Activated T-helper 1 cell treated with Interleukin-2 at 50 U/mL for 16 hours (primary cell): ENCODE results near the gene NANP.
A peak's percentile ranks its signal among the peaks of the same experiment; 100 is the strongest.
"Not testable (repeated sequence)": the region's sequence is repeated elsewhere in the genome, so short reads cannot be mapped to it uniquely, and the experiment has no call there.

Experiments used
- DNase-seq: peaks from one replicate; pipeline ENCODE4 v3.0.0-alpha.2; 2020; ENCODE audit warnings: low read depth

Gene NANP

GRCh38 chr20:25606094-25606695, 17.6 kb downstream of the NANP start:
- no peak for DNase-seq

GRCh38 chr20:25605148-25605547, 18.7 kb downstream of the NANP start:
- no peak for DNase-seq

DNA sequence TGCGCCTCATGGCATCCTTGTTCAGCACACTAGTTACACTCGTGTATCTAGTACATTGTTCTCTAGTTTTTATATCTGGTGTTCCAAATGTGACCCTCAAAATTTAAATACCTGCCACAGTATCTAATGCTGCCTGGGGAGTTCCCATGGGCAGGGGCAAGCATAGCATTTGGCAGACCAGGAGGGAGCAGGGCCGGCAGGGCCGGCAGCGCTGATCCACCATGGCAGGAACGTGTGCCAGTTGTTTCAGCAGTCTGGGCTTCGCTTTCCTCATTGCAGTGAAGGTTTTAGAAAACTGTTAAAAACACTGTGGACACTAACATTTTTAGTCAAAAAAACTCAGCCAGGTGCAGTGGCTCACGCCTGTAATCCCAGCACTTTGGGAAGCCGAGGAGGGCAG, 19.2 kb downstream of the NANP start:
- DNase-seq = no peak

DNA sequence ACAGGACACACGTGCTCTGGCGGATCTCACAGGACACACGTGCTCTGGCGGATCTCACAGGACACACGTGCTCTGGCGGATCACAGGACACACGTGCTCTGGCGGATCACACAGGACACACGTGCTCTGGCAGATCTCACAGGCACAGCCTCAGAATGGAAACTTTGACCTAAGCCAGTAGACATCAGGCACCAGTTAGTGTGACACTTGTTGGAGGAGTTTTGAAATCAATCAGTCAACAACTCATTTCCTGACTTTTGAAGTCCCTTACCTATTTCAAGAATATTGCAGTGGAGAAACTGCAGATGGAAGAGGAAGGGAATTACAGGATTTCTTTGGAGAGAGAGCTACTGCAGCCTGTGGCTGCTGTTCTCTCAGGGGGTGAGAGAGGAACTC, 20.9 kb downstream of the NANP start:
- not testable (repeated sequence) for DNase-seq

- not testable (repeated sequence) for DNase-seq
These were observed 21.5 kb downstream of the NANP start for GRCh38 chr20:25602191-25602913.

DNA sequence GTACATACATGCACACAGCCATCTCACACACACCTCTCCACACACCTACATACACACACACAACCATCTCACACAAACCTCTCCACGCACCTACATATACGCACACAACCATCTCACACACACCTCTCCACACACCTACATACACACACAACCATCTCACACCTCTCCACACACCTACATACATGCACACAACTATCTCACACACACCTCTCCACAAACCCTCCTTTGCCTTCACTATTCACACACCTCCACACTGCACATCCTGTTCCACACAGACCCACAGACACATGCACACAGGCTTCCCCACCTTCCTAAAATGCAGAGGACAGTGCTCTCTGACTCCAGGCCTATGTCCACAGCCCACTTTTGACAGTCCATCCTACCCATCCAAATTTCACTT, 22.2 kb downstream of the NANP start:
- no peak for DNase-seq

DNA sequence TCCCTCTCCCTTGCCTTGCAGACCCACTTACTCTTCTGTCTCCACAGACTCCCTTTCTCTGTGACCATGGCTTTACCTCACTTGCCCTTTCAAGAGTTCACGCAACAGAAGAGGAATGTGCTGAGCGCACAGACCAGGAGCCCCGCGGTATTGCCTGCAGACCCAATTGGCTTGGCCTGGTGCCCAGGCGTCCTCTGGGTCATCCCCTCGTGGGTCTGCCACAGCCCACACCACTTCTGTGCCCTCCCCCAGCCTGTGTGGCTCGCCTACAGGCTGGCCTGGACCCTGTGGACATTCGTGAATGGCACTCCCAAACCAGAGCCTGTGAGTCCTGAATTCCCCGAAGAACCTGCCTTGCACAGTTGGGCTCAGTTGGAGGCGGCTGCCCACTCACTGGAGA, 23.2 kb downstream of the NANP start:
- no peak for DNase-seq

DNA sequence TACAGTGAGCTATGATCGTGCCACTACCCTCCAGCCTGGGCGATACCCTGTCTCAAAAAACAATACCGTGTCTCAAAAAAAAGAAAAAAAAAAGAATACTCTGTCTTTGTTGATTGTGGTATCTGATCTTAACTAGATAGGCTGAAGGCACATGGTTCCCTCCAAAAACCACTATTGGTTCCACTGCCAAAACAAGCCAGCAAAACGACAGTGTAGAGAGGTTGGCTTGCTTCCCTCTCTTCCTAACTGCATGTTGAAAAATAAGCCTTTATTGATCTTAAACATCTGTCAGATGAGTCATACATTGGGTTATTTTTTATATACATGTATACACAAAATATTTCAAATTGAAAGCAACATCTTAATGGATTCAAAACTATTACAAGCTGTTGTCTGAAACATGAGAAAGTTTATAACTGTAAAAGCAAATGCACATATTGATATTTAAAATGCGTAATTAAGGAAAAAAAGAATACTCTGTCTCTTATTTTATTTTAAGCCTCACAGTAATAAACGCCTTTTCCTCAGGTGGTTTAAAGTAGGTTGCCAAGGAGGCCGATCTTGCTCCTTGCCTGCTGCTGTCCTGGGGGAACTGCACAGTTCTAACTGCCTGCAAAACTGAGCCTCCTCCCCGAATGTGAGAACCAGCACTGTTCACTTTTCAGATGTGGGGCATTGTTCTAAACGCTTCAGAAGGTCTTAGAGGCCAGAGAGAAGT, 31.5 kb downstream of the NANP start:
- no peak for DNase-seq

GRCh38 chr20:25590778-25591177, 33.0 kb downstream of the NANP start:
- not testable (repeated sequence) for DNase-seq

DNA sequence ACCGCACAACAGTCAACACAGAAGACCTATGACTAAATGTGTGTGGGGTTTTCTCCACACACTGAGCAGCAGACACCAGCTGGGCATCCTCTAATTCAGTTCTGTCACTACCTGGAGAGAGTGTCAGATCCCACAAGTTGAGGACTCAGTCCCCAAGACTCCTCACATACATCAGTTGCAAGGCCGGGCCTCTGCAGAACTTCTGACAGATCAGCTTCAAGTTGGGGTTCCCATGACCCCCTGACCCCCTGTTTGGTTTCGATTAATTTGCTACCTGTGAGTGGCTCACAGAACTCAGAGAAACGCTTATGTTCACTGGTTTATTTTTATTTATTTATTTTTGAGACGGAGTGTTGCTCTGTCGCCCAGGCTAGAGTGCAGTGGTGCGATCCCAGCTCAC, 35.3 kb downstream of the NANP start:
- no peak for DNase-seq

- DNase-seq = no peak
These were observed 36.3 kb downstream of the NANP start for GRCh38 chr20:25587536-25587935.

GRCh38 chr20:25586877-25587276, 36.9 kb downstream of the NANP start:
- DNase-seq = no peak

DNA sequence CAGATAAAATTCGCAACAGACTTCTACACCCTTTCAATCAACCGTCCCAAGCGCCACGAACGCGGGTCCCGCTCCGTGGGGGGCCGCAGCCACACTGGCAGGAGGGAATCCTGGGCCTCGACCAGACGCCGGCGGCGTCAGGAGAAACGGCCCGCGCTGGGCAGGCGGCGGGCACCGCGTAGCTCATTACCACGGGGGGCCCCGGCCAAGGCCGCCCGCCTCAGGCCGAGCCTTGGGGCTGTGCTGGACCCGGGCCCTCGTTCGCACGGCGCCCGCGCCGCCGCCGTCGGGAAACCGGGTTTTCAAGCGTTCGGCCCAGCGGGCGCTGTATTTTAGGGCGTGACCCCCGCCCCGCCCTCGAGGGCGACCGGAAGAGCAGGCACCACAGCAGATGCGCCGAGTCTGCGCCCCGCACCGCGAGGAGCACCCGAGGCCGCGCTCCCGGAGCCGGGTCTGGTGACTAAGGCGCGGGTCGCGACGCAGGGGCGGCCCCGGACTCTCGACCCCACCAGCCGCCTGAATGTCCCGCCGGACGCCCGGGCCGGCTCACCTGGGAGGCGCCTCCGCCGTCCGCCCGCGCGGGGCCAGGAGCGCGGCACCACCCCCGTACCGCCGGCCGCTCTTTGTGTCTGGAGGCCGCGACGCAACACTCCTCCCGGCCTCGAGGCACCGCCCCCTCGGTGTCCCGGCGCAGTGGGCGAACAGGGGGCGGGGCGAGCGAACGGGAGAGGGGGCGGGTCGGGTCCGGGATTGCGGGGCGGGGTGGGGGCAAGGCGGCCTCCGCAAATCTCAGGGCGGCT, 38.7 kb downstream of the NANP start, which contains the start of gene NINL:
NINL (minus strand) TSS at position 627 of the 800 bp plus-strand sequence. CDS start 58,944 bp downstream, outside the sequence.
- peak; percentile 25 for DNase-seq

DNA sequence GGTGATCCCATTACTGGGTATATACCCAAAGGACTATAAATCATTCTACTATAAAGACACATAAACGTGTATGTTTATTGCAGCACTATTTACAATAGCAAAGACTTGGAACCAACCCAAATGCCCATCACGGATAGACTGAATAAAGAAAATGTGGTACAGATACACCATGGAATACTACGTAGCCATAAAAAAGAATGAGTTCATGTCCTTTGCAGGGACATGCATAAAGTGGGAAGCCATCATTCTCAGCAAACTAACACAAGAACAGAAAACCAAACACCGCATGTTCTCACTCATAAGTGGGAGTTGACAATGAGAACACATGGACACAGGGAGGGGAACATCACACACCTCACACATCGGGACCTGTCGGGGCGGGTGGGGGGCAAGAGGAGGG, 40.2 kb downstream of the NANP start:
- DNase-seq = not testable (repeated sequence)

GRCh38 chr20:25580711-25581110, 43.1 kb downstream of the NANP start:
- no peak for DNase-seq

GRCh38 chr20:25579081-25579770, 44.6 kb downstream of the NANP start:
- no peak for DNase-seq

DNA sequence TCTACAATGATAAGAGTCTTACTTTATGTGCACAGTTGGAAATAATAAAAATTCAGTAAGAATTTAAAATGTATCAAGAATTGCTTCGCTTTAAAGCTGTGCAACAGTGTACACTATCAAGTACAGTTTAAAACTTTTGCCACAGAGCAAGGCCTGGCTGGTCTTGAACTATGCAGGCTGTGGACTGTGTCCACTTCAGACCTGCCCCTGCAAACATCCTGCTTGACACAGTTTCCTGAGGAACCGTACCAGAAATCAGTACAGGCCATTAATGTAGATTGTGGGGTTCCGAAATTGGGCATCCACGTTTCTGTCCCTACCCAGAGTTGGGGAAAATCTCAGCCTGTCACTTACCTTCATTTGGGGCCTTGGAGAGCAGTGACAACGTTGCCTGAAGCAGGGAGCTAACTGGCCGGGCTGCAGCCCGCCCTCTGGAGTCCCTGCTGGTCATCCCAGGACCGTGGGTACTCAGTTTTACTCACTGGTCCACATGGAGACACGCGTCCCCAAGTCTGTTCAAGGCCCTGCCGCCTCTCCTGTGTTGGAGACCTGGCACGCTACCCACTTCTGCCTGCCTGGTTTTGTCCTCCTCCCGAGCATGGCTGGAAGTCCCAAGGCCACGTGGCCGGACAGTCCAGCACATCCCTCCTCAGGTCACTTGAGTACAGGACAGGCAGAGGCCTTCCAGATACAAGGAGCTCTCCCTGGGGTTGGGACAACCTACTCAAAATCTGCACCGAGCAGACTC, 46.9 kb downstream of the NANP start:
- DNase-seq = no peak

GRCh38 chr20:25574411-25574810, 49.4 kb downstream of the NANP start:
- DNase-seq = no peak

DNA sequence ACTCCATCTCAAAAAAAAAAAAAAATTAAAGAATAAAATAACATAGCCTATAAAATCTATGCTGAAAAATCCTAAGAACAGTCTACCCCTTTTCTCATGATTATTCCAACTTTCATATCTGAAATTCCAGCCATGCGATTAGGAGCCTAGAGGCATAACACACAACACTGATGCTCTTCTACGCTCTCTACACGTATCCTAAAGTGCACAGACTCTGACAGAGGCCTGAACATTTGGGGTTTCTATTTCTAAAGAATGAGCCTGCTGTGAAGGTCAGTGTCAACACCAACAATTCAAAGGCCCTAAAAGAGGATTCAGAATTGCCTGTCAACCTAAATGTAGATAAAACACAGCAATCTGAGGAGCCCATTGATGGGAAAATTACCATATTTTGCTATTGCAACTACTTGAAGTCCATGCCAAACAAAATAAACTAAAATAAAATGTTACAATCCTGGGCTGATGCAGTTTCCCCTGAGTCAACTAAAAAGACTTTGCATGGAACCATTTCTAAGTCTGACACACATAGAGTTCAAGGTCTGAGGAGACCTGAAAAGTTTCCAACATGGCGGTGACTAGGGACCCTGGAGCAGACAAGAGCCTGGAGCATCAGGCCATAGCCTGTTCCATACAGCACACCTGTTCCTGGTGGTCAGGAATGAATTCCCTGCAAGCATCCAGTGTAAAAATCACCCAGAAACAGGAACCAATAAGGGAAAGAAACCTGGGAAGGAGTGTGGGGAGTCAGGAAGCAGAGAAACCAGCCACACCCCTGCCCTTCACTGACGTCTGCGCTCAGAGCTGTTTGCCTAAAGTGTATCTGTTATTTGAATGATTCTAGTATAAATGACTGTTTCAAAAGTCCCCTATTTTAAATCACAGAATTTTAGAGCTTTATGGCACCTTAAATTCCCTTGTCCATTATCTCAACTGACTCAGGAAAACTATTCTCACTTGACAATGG, 50.2 kb downstream of the NANP start:
- no peak for DNase-seq

GRCh38 chr20:25571817-25572216, 52.0 kb downstream of the NANP start:
- DNase-seq = no peak
